SK-N-MC (cell line): ENCODE results near the gene LAIR1.

Experiments used
- EZH2 ChIP-seq: fragments of 200-600 bp; sonication (generic); IDR thresholded peaks from one replicate; pipeline ENCODE4 v1.6.1; 2017; ENCODE audit warnings: antibody characterized with exemption
- FOXP2 ChIP-seq: optimal IDR thresholded peaks from 2 replicates; pipeline ENCODE3; 2011; ENCODE audit warnings: mild to moderate bottlenecking, moderate library complexity; ENCODE audit not compliant: insufficient read depth; ENCODE audit errors: extremely low read length, control extremely low read depth
- POLR2AphosphoS5 ChIP-seq: IDR thresholded peaks from 2 replicates; pipeline ENCODE4 v1.6.1; 2012; ENCODE audit warnings: mild to moderate bottlenecking, low read depth, low read length, borderline replicate concordance

- TF ChIP-seq POLR2AphosphoS5 = no peak
- no peak for TF ChIP-seq EZH2
- no peak for TF ChIP-seq FOXP2
These were observed 26.9 kb upstream of the LAIR1 start for GRCh38 chr19:54391589-54392061.
